Thymus (tissue), 11 donors: ENCODE results near the gene TXLNA. TPM values are rescaled to one million over a fixed set of nuclear protein-coding genes. Genes with fewer than 3 reads are reported as not detected.

Source experiments
- DNase-seq, 9 donors: peaks; one replicate each; pipeline ENCODE4 v3.0.0-alpha.2; 2013; ENCODE audit warnings: low spot score in 9 of 9, low read depth in 6 of 9, missing footprints in 1 of 9
- H3K27ac ChIP-seq, 2 donors: one replicate each; pipeline ENCODE4 v1.5.1; 2013; ENCODE audit warnings: control low read depth in 1 of 2, low read depth in 1 of 2, low read length in 1 of 2, mild to moderate bottlenecking in 1 of 2, moderate library complexity in 1 of 2
- H3K27me3 ChIP-seq, 2 donors: one replicate each; pipeline ENCODE4 v1.5.1; 2013; ENCODE audit warnings: low read length in 1 of 2; ENCODE audit not compliant: control insufficient read depth in 2 of 2, insufficient read depth in 1 of 2
- H3K36me3 ChIP-seq, 2 donors: one replicate each; pipeline ENCODE4 v1.5.1; 2013; ENCODE audit warnings: low read length in 1 of 2, mild to moderate bottlenecking in 1 of 2, moderate library complexity in 1 of 2; ENCODE audit not compliant: control insufficient read depth in 2 of 2, insufficient read depth in 2 of 2
- H3K4me1 ChIP-seq, 2 donors: one replicate each; pipeline ENCODE4 v1.5.1; 2013; ENCODE audit warnings: low read length in 2 of 2; ENCODE audit not compliant: control insufficient read depth in 2 of 2, insufficient read depth in 2 of 2
- H3K4me3 ChIP-seq, 2 donors: one replicate each; pipeline ENCODE4 v1.5.1; 2013; ENCODE audit warnings: low read length in 2 of 2, control low read depth in 1 of 2, mild to moderate bottlenecking in 1 of 2
- H3K9me3 ChIP-seq, 2 donors: one replicate each; pipeline ENCODE4 v1.5.1; 2013; ENCODE audit warnings: low read length in 1 of 2, mild to moderate bottlenecking in 1 of 2; ENCODE audit not compliant: control insufficient read depth in 2 of 2, insufficient read depth in 1 of 2
- WGBS: extraction: QIAGEN DNeasy Blood & Tissue Kit; methylation state at CpG from one replicate; pipeline ENCODE4 v1.1.7; 2013; 5-methylcytosine and 5-hydroxymethylcytosine counted together
- polyA plus RNA-seq: library from polyadenylated mRNA; stranded (reverse); fragments of 200-250 nt; gene quantifications from one replicate; pipeline ENCODE4 v1.2.3, GENCODE V29; 2013
- total RNA-seq: library from RNA; stranded (reverse); fragments of 120-200 nt; gene quantifications from one replicate; pipeline ENCODE4 v1.2.4, GENCODE V29; 2013
- donor health status: healthy.

Gene TXLNA
- total and polyA plus RNA-seq, 2 donors, result 17.7 to 33.1 TPM

GRCh38 chr1:32246888-32247273, 67.4 kb downstream of the TXLNA start, which contains the start of gene FAM167B:
TSS of gene FAM167B (plus strand) at chr1:32247222. CDS start at chr1:32247422, 200 bp downstream.
- Histone ChIP-seq H3K9me3 (no peaks in the 10 kb centered on the region), H3K27me3 (no peaks in the 10 kb centered on the region), H3K4me3 (peak within 1 kb of the TSS in 1 of 2 donors; percentile 30), H3K4me1 (peaks cover 13 to 62% of the 10 kb centered on the region in 2 donors), H3K27ac (peak within 1 kb of the TSS; percentile 91 to 100), H3K36me3 (no peaks in the 10 kb centered on the region)
- no peak for DNase-seq
- WGBS, result 98% methylated on average over 3 of the region's 3 CpGs

GRCh38 chr1:32247452-32247851, 68.0 kb downstream of the TXLNA start:
- H3K4me1 ChIP-seq, result peaks cover 16 to 65% of the 10 kb centered on the region in 2 donors
- 96% methylated on average over 12 of the region's 12 CpGs for WGBS
- H3K4me3 ChIP-seq, result no peak overlapping the region

More at GRCh38 chr1:32247452-32247851, 68.0 kb downstream of the TXLNA start:
- no peaks in the 10 kb centered on the region for H3K36me3 ChIP-seq
- peak overlapping the region; percentile 91 to 100 for H3K27ac ChIP-seq
- H3K27me3 ChIP-seq, result no peaks in the 10 kb centered on the region
- DNase-seq, result no peak
- H3K9me3 ChIP-seq, result no peaks in the 10 kb centered on the region

Other genes with a start within 250 kb of the TXLNA start
- 748 TPM for gene PTP4A2, start 241.3 kb upstream of the TXLNA start, total RNA-seq
- 214 TPM for gene PTP4A2, start 241.3 kb upstream of the TXLNA start, polyA plus RNA-seq
- 71.8 TPM for gene KHDRBS1, start 165.8 kb upstream of the TXLNA start, total RNA-seq
- 124 TPM for gene KHDRBS1, start 165.8 kb upstream of the TXLNA start, polyA plus RNA-seq
- 4.7 TPM for gene TMEM39B, start 106.7 kb upstream of the TXLNA start, total RNA-seq
- 13.1 TPM for gene TMEM39B, start 106.7 kb upstream of the TXLNA start, polyA plus RNA-seq
- gene KPNA6, start 71.6 kb upstream of the TXLNA start, total RNA-seq, result 17.1 TPM
- gene KPNA6, start 71.6 kb upstream of the TXLNA start, polyA plus RNA-seq, result 10.0 TPM
- 64.1 TPM for gene CCDC28B, start 20.9 kb downstream of the TXLNA start, total RNA-seq
- gene CCDC28B, start 20.9 kb downstream of the TXLNA start, polyA plus RNA-seq, result 28.7 TPM
- 3.0 TPM for gene IQCC, start 26.0 kb downstream of the TXLNA start, total RNA-seq
- 2.8 TPM for gene IQCC, start 26.0 kb downstream of the TXLNA start, polyA plus RNA-seq
- gene DCDC2B, start 29.4 kb downstream of the TXLNA start, total RNA-seq, result not detected
- gene DCDC2B, start 29.4 kb downstream of the TXLNA start, polyA plus RNA-seq, result 0.09 TPM
- gene TMEM234, start 42.7 kb downstream of the TXLNA start, total RNA-seq, result 8.5 TPM
- gene TMEM234, start 42.7 kb downstream of the TXLNA start, polyA plus RNA-seq, result 15.4 TPM
- gene EIF3I, start 42.7 kb downstream of the TXLNA start, total RNA-seq, result 161 TPM
- 155 TPM for gene EIF3I, start 42.7 kb downstream of the TXLNA start, polyA plus RNA-seq
- 1.2 TPM for gene FAM167B, start 67.5 kb downstream of the TXLNA start, total RNA-seq
- gene FAM167B, start 67.5 kb downstream of the TXLNA start, polyA plus RNA-seq, result 6.8 TPM
- gene LCK, start 71.6 kb downstream of the TXLNA start, total RNA-seq, result 467 TPM
- 175 TPM for gene LCK, start 71.6 kb downstream of the TXLNA start, polyA plus RNA-seq
- gene HDAC1, start 112.4 kb downstream of the TXLNA start, total RNA-seq, result 150 TPM
- gene HDAC1, start 112.4 kb downstream of the TXLNA start, polyA plus RNA-seq, result 103 TPM
- 89.0 TPM for gene MARCKSL1, start 156.6 kb downstream of the TXLNA start, total RNA-seq
- 113 TPM for gene MARCKSL1, start 156.6 kb downstream of the TXLNA start, polyA plus RNA-seq
- gene FAM229A, start 182.8 kb downstream of the TXLNA start, total RNA-seq, result 1.6 TPM
- gene FAM229A, start 182.8 kb downstream of the TXLNA start, polyA plus RNA-seq, result 14.6 TPM
- 0.28 TPM for gene TSSK3, start 182.9 kb downstream of the TXLNA start, total RNA-seq
- 2.6 TPM for gene TSSK3, start 182.9 kb downstream of the TXLNA start, polyA plus RNA-seq
- 35.3 TPM for gene BSDC1, start 214.8 kb downstream of the TXLNA start, total RNA-seq
- gene BSDC1, start 214.8 kb downstream of the TXLNA start, polyA plus RNA-seq, result 36.6 TPM